Stimulated activated CD8-positive, alpha-beta memory T cell treated with anti-CD3 and anti-CD28 coated beads, Interleukin-7, amount 100 ng/mL, for 4 hours (primary cell): ENCODE results near the gene ATXN7.
A peak's percentile ranks its signal among the peaks of the same experiment; 100 is the strongest.

ENCODE experiments used
- DNase-seq, 2 donors: peaks; one replicate each; pipeline ENCODE4 v3.0.0-alpha.2; 2020; ENCODE audit warnings: low read depth in 2 of 2

Gene ATXN7

DNA sequence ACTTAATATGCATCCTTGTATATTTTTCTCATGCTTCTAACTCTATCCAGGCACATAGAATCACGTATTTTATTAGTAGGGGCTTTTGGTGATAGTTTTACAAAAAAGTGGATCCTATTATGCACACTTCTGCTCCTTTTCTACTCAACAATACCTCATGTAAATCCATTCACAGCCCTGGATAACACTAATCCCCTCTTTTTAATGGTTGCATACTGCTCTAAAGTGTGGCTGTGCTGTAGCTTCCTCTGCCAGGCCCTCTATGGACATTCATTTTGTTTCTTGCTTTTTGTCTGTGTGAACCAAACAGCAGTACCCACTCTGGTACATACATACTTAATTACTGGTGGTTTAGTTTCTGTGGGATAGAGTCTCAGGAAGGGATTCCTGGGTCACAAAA, 99.8 kb downstream of the ATXN7 start:
- DNase-seq = no peak

DNA sequence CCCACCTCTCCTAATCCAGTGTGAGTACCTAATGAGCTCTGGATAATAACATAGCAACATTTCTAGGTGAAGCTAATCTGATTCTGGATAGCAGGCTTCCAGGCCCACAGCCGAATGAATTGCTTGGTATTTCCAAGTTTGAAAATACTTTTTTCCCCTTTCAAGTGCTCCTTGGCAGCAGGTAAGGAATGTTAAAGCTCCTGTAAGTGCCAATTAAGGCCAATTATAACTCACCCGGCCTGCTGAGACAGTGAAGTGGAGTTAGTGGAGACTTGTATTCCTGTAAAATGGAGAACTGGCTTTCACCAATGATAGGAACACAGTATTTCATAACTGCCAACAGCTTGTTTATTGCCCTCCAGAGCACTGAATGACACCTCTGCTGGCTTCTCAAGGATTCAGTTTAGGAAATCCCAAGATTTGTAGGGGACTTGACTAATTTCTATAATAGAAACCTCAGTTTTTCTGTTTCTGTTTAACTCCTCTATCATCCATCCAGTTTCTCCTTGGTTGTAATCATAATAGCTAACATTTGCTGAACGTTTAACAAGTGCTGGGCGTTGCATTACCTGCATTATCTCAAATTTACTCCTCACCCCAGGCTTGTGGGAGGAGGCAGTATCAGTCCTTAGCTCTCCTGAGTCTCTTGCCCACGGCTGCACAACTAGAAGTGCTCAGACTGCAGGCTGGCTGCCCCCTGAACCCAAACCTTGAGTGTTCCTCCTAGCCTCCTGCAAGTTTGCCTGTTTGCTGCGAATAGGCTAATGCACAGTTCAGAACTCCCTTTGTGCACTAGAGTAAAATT, 101.2 kb downstream of the ATXN7 start:
- DNase-seq = no peak

DNA sequence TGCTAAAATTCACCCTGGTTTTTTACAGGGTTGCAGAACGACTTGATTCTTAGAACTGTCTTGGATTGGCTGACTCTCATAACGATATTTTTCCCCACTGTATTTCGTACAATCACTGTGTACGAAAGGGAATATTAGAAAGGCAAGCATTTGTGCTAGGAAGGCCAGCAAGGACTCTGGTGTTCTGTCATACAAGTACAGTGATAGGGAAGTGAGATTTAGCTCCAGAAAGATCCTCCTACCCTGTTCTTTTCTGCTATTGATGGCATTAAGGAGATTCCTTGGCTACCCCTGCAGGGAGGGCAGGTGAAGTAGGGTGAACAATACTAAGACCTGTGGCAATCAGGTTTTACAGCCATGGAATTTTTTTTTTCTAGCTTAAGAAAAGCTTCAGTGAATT, 102.3 kb downstream of the ATXN7 start:
- no peak for DNase-seq

DNA sequence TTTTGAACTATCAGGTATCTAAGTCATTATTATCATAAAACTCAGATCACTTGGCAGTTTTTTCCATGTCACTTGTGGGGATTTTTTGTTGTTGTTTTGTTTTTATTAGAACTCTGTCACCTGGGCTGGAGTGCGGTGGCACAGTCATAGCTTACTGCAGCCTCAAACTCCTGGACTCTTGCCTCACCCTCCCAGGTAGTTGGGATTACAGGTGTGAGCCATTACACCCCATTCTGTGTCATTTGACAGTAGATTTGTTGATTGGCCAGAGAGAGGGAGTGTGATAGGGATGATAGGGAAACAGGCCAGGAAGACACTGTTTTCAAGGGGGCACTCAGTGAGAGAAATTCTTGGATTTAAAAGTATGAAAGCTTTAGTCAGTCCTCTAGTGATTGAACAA, 103.2 kb downstream of the ATXN7 start:
- DNase-seq = no peak

DNA sequence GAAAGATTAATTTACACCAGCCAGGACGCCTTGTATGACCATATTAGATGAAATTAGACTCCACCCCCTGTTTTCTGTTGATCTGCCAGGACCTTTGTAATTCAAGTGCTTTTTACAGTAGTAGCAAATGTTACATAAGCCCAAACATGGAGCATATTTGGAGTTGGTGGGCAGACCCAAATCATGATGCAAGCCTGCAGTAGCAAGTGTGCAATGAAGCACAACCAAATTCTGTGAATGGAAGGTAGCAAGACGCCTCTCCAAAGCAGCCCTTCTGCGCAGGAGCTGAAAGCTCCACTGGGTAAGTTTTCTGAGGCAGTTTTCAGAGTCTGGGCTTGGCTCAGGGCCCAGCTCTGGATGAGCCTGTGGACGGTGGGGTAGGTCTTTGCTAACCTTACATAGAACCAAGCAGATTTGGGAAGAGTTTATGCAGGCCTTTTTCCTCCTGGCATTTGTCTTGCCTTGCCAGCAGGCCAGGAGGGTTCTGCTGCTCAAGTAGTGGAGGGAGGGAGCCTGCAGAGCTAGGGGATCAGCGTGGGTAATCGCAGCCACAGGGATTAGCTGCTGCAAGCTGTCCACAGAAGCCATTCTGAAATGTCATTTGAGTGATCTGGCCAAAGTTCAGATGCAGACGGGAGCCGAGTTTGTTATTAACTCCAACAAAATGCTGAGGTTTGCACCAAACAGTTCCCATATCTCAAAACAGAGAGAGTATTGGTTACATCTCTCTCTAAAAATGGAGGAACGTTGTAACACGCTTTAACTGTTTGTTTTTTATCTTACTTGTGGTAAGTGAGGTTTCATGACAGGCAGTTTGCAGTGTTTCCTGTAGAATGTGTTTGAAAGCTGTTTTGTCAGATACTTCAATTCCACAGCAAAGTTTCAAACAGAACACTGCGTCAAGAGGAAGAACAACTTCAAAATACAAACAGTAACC, 104.3 kb downstream of the ATXN7 start:
- no peak for DNase-seq

DNA sequence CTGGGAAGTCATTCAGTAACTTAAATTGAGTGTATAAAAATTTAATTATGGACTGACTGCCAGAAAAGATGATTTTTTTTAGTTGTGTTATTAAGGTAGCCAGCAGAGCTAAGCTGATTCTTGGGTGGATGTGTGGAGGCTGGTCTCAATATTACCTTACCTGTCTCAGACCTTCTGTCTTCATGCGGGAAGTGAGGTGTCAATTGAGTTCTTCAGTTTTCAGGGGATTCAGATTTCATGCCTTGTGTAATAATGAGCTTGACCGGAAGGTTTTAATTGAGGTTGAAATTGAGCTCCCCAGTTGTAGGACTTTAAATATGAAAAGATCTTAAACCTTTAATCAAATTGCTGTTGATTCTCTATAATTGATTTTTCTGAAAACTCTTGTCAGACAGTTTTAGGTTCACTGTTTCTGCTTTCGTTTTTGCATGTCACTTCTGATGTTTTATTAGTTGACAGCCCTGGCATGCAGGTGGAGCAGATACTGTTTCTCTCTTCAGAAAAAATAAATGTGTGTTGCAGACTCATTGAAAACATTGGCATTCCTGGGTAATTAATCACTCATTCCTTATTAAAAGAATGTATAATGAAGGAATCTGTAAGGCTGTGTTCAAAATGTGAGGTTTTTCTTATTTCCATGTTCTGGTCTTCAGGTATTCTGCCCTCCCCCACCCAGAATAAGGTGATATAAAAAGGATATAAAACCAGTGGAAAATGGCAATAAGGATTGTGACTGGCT, 105.1 kb downstream of the ATXN7 start:
- DNase-seq = no peak

DNA sequence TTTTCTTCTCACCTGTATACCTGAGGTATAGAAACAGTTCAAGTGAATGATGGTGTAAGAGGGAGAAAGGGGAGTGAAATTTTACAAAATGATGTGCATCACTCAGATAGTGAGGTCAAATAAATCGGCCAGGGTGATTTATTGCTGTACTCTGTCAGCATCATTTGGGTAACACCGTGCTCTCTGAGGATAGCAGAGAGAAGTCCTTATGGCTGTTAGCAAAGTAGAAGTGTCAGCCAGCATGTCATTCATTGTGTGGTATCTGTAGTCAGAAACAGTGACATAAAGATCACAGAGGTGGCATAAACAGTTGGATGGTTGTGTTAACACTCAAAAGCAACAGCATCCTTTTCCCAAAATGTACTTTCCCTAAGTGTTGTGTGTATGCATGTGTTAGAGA, 106.2 kb downstream of the ATXN7 start:
- no peak for DNase-seq

DNA sequence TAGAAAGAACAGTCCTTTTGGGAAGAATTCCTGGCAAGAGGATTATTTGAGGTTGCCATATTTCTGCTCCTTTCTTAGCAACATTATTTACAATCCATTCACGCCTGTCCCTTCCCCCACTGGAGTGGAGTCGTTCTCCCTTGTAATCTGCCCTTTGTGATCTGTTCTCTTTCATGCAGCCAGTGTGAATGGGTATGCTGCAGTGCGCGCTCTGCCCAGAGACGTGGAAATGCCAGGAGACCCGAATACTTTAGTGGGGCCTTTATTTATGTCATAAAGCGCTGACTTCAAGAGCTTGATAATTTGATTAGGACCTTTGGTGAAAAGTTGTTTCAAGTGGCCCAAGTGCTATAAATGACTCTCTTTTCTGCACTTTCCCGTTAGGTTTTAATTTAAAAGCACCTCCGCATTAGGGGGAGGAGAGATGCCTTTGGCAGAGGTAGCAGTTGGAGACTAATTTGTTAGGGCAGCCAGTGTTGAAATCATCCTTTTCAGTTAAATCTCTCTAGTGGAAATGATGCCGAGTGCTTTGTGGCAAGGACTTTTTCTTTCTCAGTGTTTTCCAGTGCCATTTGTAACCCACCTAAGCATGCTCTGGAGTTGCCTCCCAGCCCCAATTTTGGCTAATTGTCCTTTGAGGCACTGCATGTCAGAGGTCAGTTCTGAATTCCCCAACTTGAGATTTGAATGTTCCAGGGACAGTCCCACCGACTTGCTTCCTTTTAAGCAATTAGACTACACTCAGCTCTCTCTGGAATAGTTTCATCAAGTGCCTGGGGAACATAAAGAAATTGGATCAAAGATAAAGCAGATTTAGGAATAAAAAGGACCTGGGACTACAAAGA, 107.2 kb downstream of the ATXN7 start:
- DNase-seq = no peak

DNA sequence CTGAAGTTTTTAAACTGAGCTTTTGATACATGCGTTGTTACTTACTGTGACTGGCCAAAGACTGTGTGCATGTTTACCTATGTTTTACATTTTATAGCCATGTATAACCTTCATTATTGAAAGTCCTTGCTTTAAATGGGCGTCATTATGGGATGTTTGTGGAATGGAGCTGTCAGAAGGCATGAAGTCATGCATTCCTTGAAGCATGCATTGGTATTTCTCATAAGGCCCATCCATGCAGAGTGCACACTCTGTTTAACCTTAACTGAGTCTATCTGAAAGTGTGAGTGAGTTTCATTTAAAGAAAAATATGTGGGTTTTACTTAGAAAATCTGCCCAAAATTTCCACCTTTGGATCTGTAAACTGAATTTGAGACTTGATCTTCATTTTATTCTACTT, 108.5 kb downstream of the ATXN7 start:
- DNase-seq = no peak

DNA sequence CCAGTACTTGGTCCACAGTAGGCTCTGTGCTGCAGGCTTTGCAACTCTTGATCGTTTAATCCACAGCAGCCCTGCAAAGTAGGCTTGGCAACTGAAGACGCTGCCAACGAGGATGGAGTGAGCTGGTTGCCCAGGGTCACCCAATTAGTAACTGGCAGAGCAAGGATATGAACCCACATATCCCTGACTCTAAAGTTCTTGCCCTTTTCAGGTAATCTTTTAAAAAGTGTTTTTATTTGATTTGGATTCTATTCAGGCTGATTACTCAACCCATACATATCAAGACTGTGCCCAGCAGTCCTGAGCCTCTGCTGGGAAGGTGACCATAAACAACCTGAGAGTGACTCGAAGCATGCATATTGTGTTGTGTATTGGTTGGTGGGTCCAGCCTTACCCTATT, 109.3 kb downstream of the ATXN7 start:
- DNase-seq = no peak

DNA sequence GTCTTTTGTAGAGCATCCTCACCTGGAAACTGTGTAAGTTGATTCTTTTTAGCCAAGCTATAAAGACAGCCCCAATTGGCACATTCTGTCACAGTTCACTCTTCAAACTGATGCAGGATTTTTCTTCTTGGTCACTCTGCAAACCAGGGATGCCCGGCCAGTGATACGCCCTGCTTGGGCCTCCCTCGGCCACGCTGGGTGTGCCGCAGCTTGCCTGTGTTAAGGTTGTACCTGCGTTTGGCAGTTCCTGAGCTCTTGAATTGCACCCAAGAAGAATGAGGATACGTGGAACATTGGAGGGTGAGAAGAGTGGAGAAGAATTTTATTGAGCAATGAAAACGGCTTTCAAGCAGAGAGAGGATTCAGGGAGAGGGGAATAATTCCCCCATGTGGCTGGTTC, 109.7 kb downstream of the ATXN7 start:
- no peak for DNase-seq

DNA sequence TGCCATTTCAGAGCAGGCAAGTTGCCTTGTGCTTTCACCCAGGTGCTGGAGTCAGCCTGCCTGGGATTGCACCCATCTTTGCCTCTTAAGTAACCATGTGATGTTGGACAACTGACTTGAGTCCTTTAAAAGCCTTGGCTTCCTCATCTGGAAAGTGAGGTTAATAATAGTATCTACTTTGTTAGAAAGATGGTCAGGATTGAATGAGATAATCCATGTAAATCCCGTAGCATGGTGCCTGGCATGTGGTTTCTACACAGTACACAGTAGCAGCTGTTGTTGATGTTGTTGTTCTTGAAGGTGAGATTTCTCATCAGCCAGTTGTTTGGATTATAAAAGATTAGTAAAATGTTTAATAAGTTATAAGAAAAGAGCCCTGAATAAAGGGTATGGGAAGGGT, 110.8 kb downstream of the ATXN7 start:
- DNase-seq = no peak

DNA sequence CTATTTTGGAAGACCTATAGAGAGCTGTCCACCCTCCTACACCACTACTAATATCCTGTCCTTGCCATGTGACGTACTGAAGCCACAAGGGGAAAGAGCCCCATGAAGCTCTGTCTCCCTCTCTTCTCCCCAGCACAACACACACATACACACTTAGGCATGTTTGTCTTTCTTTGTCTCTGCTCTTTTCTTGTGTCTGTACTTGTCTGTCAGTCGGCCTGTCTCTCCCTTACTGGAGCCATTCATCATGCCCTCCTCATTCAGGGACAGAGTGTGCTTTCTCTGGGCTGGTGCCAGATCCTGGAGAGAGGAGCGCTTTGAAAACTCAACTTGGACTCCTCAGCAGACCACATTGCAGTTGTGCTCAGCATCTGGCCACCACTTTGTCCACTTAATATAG, 112.1 kb downstream of the ATXN7 start:
- no peak for DNase-seq

DNA sequence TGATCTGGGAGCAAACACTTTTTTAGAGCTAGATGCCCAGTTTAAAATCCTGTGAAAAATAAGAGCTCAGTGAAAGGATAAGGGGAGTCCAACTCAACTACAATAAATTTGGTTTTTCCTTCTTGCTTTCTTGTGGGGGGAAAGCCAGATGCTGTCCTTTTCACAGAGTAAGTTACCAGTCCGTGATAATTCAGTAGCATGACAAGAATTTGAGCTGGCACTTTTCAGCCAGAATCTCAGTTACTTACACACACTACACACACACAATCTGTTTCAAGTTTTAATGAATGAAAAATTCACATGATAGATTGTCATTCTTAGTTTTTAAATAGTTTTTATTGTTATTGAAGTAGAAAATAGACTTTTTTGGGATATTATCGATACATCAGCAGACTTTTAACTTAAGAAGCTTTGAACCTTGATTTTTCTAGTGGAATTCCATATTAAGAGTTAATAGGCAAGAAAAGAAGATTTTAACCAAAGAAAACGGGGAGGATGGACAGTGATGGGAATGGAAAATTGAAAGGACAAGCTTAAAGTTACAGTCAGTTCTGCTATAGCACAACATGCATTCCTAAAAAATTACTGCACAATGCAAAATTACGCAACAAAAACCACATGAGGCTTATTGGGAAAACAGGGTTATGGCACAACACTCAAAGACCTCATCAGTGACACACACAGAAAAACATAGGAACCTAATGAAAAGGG, 112.6 kb downstream of the ATXN7 start:
- DNase-seq = no peak

DNA sequence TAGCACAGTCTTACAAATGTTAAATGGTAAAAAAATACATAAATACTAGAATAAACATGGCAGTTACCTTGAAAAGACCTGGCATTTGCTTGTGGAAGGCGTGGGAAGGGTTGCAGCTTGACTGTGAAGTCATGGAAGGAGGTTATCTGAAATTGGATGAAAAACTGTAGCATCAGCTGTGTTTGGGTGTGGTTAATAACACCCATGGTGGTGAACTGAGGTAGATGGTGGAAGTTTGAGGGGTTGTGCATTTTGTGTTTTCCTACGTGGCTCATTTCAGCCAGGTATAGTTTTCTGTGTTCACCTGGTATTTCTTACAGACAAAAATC, 113.2 kb downstream of the ATXN7 start:
- no peak for DNase-seq

DNA sequence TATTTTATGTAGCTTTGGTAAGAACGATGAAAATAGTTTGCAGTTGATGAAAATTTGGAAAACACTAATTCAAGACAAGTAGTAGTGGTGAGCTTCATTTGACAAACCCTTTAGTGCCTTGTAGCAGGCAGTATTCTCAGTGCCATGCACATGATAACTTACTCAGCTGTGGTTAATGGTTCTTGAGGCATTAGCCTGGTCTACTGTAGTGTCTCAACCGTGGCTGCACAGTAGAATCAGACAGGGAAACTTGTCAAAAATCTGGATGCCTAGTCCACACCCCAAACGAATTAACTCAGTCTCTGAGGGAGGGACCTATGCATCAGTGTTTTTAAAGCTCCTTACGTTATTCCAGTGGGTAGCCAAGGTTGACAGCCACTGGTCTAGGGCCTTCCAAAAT, 114.2 kb downstream of the ATXN7 start:
- DNase-seq = no peak

DNA sequence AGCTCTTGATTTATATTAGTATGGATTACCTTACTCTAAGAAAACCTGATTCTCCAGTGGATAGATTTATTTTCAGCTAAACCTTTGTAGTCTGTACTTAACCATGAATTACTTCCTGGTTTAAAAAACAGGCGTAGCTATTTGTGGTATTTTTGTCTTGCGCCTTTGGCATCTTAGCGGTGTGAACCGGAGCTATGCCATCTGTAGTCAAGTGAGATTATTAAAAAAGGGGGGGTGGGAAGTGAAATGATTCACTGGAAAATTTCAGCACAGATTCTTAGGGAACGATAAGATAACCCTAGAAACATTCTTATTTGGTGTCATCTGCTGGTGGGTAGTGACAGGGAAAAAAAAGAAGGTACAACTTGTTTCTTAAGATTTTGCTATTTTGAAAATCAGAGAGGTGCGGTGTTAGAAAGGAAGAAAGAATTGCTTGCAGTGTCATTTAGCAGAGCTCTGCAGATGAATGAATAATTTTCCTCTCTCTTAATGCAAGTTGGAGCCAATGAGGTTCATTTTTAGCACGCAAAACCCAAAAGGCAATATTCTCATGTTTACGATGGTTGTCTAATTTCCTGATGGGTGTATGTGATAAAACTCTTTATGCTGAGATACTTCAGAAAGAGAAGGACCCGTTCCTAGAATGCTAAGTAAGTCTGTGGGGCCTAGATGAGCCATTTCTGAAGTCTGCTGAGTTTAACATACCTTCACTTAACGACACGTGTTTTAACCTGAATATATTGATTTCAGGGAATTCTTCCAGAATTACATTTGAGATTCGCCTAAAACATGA, 115.6 kb downstream of the ATXN7 start:
- peak in 1 of 2 donors; percentile 23 for DNase-seq

DNA sequence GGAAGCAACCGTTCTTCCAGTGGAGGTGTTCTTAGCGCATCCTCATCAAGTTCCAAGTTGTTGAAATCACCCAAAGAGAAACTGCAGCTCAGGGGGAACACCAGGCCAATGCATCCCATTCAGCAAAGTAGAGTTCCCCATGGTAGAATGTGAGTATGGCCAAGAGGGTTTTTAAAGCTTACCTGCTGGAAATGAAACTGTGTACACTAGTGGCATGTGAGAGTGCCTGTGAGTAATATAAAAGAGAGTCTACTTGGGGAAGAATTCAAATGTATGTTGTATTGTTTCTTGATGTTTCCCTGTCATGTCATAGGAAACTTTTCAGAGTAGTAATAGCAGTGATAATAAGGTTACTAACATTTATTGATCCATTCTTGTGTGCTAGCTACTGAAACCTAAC, 116.4 kb downstream of the ATXN7 start:
- no peak for DNase-seq

DNA sequence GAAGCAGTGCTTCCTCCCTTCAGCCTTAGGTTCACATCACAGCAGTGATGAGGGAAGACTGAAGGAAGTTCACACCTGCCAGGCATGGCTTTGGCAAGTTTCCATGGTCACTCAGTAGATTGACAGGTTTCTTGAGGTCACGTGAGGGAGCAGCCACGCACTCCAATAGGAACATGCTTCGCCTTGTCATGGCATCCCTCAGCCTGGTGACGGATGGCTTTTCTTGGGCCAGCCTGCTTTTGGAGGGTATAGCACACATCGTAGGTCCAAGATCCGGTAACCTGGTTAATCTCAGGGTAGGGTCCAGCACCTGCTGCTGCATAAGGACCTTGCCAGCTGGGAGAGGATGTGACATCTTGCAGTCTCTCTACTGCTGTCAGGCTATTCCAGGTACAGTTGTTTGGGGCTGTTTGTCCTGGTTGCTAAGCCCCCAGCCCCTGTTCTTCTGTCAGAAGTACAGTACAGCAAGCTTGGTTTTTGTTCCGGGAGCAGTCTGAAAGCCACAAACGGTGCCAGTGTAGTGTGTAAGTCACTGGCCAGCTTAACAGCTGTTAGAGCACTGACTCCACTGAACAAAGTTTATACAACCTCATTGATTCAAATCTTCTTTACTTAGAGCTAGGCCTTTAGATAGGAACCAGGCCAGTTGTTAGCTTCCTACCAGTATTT, 117.3 kb downstream of the ATXN7 start:
- no peak for DNase-seq

DNA sequence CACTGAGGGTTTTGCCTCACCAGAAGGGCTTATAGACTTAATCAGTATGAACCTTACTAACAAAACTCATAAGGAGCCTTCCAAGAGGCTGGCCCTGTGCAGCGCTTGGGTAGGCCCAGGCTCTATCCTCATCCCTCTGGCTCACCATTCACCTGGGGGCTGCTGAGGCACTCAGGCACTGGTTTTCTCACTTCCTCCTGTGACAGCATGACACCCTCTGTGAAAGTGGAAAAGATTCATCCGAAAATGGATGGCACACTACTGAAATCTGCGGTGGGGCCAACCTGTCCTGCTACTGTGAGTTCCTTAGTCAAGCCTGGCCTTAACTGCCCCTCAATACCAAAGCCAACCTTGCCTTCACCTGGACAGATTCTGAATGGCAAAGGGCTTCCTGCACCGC, 118.3 kb downstream of the ATXN7 start:
- DNase-seq = no peak
